ENCODE data around the gene STRN4.
A peak's percentile ranks its signal among the peaks of the same experiment; 100 is the strongest.

STRN4 gene

DNA sequence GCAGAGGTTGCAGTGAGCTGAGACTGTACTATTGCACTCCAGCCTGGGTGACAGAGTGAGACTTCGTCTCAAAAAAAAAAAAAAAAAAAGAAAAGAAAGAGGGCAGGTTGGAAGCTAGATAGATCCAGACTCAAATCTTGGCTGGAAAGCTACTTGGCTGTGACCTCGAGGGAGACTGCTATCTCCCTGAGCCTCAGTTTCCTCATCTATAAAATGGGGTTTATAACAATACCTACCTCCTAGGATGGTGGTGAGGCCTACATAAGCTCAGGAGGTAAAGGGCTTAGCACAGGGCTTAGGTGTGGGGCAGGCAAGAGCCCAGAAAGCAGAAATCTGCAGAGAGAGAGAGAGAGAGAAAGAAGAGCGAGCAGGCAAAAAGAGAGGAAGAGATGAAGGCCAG lies 61.1 kb downstream of the STRN4 start:
- TF ChIP-seq, protein P1, sequence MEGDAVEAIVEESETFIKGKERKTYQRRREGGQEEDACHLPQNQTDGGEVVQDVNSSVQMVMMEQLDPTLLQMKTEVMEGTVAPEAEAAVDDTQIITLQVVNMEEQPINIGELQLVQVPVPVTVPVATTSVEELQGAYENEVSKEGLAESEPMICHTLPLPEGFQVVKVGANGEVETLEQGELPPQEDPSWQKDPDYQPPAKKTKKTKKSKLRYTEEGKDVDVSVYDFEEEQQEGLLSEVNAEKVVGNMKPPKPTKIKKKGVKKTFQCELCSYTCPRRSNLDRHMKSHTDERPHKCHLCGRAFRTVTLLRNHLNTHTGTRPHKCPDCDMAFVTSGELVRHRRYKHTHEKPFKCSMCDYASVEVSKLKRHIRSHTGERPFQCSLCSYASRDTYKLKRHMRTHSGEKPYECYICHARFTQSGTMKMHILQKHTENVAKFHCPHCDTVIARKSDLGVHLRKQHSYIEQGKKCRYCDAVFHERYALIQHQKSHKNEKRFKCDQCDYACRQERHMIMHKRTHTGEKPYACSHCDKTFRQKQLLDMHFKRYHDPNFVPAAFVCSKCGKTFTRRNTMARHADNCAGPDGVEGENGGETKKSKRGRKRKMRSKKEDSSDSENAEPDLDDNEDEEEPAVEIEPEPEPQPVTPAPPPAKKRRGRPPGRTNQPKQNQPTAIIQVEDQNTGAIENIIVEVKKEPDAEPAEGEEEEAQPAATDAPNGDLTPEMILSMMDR (conservative IDR thresholded peaks at IDR 0.05; ENCODE audit: low read length), result no peak
- H3K4me3 ChIP-seq (ENCODE audit: low read length), result no peak overlapping the region
- no peak for DNase-seq (ENCODE audit: low read depth)

DNA sequence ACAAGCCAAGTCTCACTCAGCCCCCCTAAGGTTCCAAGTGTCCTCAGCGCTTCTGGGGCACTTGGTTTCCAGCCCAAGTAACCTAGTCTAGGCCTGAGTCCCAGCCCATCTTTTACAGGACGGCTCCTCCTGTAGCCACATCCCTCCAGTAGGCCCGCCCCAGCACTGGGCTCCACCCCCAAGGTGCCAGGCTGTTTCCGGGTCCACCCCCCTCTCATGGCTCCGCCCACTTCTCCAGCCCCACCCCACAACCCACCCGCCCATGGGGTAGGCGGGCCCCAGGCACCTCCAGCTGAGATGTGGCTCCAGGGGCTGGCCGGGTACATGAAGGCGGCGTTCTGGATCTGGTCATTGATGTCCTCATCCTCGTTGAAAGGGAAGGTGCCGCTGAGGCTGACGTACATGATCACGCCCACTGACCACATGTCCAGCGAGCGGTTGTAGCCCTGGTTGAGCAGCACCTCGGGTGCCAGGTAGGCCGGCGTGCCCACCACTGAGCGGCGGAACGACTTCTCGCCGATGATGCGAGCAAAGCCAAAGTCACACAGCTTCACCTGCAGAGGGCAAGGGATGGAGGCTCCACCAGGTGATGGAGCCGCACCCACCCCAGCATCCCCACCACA lies 68.0 kb downstream of the STRN4 start:
- no peak overlapping the region for H3K4me3 ChIP-seq (ENCODE audit: low read length)
- no peak for DNase-seq (ENCODE audit: low read depth)
- TF ChIP-seq, protein P1 (conservative IDR thresholded peaks at IDR 0.05; ENCODE audit: low read length), result no peak

DNA sequence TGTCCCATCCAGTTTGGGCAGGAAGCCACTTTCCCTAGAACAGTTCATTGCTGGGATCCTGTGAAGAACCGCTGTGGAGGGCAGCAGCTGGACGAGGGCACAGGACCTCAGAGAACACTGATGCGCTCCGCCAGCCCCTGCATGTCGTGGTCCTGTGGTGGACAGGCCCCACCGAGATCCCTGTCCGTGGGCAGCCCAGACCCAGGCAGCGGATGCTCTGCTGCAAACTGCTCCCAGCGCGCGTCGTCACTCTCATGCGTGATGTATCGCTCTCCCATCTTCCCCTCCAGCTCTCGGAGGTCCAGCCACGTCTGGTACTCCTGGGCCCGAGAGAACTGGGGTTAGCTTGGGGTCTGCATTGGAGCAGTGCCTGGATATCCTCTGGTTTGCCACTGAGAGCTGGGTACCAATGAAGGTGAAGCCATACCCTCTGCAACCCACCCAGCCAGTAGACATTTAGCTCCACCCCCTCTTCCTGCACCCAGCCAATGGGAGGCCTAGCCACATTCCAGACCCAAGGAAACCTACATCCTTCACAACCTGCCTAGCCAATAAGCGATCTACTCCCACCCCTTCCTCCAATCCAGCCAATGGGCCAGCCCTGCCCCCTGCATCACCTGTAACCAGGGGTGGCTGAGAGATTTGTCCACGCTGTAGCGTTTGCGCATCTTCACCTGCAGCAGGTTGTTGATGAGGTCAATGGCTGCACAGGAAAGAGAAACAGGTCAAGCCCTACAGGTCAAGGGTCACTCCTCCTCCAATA lies 71.7 kb downstream of the STRN4 start:
- H3K4me3 ChIP-seq (ENCODE audit: low read length), result no peak overlapping the region
- no peak for DNase-seq (ENCODE audit: low read depth)

DNA sequence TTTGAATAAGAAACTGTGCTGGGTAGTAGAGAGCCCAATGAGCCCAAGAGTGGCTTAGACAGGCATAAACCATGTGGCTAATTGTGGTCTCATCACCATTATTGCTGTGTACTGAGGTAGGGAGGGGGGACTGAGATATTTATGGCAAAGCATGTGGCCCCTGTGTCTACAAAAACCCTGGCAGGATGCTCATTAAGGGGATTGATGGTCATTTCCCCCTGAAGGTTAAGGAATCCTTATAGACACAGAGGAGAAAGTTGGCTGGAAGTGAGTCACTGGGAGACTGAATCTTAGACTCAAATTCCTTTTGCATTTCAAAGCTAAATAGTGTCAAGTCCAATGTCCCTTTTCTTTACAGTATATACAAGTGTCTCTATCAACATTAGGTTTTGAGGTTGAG lies 75.4 kb downstream of the STRN4 start:
- DNase-seq (ENCODE audit: low read depth), result peak; percentile 20
- TF ChIP-seq, protein P1 (conservative IDR thresholded peaks at IDR 0.05; ENCODE audit: low read length), result no peak
- no peak overlapping the region for H3K4me3 ChIP-seq (ENCODE audit: low read length)

More for the DNA sequence above, 71.7 kb downstream of the STRN4 start:
- TF ChIP-seq, protein P1 (conservative IDR thresholded peaks at IDR 0.05; ENCODE audit: low read length), result no peak
